ENCODE measurements around the gene HIGD1C. TPM values are rescaled to one million over a fixed set of nuclear protein-coding genes. Genes with fewer than 3 reads are reported as not detected.

HIGD1C gene
- total RNA-seq, 1 donor from 2014 or later, result not detected

GRCh38 chr12:50918584-50919316 lies 33.6 kb upstream of the HIGD1C start:
- H3K27me3 Mint-ChIP-seq (ENCODE audit: unreplicated experiment), result no peaks in the 10 kb centered on the region
- peaks cover 15% of the 10 kb centered on the region for H3K4me1 Mint-ChIP-seq (ENCODE audit: unreplicated experiment)
- no peak overlapping the region for H3K4me3 Mint-ChIP-seq (ENCODE audit: unreplicated experiment)
- TF ChIP-seq CTCF (IDR thresholded peaks at IDR 0.05), result no peak
- H3K36me3 Mint-ChIP-seq (ENCODE audit: unreplicated experiment), result no peaks in the 10 kb centered on the region
- DNase-seq (ENCODE audit: extremely low spot score, unreplicated experiment), result no peak
- H3K9me3 Mint-ChIP-seq (ENCODE audit: unreplicated experiment), result peaks cover 20% of the 10 kb centered on the region
- H3K27ac Mint-ChIP-seq (ENCODE audit: unreplicated experiment), result no peak overlapping the region

DNA sequence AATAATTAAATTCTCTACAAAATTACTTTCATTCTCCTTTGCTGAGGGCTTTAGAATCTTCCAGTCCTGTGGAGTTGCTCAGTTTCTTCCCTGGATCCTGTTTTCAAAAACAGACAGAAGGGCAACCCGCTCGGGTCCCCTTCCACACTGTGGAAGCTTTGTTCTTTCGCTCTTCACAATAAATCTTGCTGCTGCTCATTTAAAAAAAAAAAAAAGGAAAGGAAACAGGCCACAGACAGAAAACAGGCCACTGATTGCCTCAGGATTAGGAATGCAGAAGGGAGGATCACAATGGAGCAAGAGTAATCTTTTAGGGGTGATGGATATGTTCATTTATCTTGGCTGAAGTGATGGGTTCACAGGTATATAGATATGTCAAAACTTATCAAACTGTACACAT lies 29.5 kb upstream of the HIGD1C start:
- peak overlapping the region; percentile 87 for H3K27ac Mint-ChIP-seq (ENCODE audit: unreplicated experiment)
- H3K4me1 Mint-ChIP-seq (ENCODE audit: unreplicated experiment), result peaks cover 49% of the 10 kb centered on the region
- no peak for TF ChIP-seq CTCF (IDR thresholded peaks at IDR 0.05)
- H3K4me3 Mint-ChIP-seq (ENCODE audit: unreplicated experiment), result peak overlapping the region; percentile 20
- peak; percentile 11 for DNase-seq (ENCODE audit: extremely low spot score, unreplicated experiment)
- peaks cover 3% of the 10 kb centered on the region for H3K9me3 Mint-ChIP-seq (ENCODE audit: unreplicated experiment)
- no peaks in the 10 kb centered on the region for H3K27me3 Mint-ChIP-seq (ENCODE audit: unreplicated experiment)
- no peaks in the 10 kb centered on the region for H3K36me3 Mint-ChIP-seq (ENCODE audit: unreplicated experiment)

- no peaks in the 10 kb centered on the region for H3K27me3 Mint-ChIP-seq (ENCODE audit: unreplicated experiment)
- peak overlapping the region; percentile 93 for H3K27ac Mint-ChIP-seq (ENCODE audit: unreplicated experiment)
- H3K4me3 Mint-ChIP-seq (ENCODE audit: unreplicated experiment), result peak overlapping the region; percentile 74
- DNase-seq (ENCODE audit: extremely low spot score, unreplicated experiment), result peak; percentile 25
- H3K36me3 Mint-ChIP-seq (ENCODE audit: unreplicated experiment), result no peaks in the 10 kb centered on the region
- TF ChIP-seq CTCF (IDR thresholded peaks at IDR 0.05), result no peak
- peaks cover 52% of the 10 kb centered on the region for H3K4me1 Mint-ChIP-seq (ENCODE audit: unreplicated experiment)
- no peaks in the 10 kb centered on the region for H3K9me3 Mint-ChIP-seq (ENCODE audit: unreplicated experiment)
These were observed 28.8 kb upstream of the HIGD1C start for GRCh38 chr12:50923361-50924130.

GRCh38 chr12:50924131-50924438 lies 28.3 kb upstream of the HIGD1C start:
- Mint-ChIP-seq H3K36me3 (ENCODE audit: unreplicated experiment) (no peaks in the 10 kb centered on the region), H3K27ac (ENCODE audit: unreplicated experiment) (peak overlapping the region; percentile 93), H3K4me3 (ENCODE audit: unreplicated experiment) (peak overlapping the region; percentile 74), H3K27me3 (ENCODE audit: unreplicated experiment) (no peaks in the 10 kb centered on the region), H3K9me3 (ENCODE audit: unreplicated experiment) (no peaks in the 10 kb centered on the region), H3K4me1 (ENCODE audit: unreplicated experiment) (peaks cover 53% of the 10 kb centered on the region)
- DNase-seq (ENCODE audit: extremely low spot score, unreplicated experiment), result no peak
- TF ChIP-seq CTCF (IDR thresholded peaks at IDR 0.05), result no peak
